ENCODE results near the gene PIRT.

The PIRT gene

DNA sequence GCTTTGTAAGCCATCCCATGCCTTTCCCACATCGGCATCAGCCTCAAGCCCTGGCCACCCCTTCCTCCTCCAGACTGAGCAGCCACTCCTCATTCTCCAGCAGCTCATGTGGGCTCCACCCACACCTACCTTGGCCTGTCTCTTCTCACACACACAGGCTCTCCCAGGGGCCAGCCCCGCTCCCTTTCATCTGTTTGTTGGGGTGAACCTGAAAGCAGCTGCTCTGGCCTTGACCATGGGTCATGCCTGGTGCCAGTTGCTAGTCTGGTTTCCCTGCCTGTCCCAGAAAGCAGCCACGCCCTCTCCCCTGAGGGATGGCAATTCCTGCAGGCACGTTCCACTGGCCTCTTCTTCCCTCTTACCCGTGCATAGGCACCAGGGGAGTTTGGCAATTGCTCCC lies 22.6 kb downstream of the PIRT start:
- TF ChIP-seq, protein P1, sequence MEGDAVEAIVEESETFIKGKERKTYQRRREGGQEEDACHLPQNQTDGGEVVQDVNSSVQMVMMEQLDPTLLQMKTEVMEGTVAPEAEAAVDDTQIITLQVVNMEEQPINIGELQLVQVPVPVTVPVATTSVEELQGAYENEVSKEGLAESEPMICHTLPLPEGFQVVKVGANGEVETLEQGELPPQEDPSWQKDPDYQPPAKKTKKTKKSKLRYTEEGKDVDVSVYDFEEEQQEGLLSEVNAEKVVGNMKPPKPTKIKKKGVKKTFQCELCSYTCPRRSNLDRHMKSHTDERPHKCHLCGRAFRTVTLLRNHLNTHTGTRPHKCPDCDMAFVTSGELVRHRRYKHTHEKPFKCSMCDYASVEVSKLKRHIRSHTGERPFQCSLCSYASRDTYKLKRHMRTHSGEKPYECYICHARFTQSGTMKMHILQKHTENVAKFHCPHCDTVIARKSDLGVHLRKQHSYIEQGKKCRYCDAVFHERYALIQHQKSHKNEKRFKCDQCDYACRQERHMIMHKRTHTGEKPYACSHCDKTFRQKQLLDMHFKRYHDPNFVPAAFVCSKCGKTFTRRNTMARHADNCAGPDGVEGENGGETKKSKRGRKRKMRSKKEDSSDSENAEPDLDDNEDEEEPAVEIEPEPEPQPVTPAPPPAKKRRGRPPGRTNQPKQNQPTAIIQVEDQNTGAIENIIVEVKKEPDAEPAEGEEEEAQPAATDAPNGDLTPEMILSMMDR (conservative IDR thresholded peaks at IDR 0.05): no peak
- no peak overlapping the region for H3K27ac ChIP-seq

DNA sequence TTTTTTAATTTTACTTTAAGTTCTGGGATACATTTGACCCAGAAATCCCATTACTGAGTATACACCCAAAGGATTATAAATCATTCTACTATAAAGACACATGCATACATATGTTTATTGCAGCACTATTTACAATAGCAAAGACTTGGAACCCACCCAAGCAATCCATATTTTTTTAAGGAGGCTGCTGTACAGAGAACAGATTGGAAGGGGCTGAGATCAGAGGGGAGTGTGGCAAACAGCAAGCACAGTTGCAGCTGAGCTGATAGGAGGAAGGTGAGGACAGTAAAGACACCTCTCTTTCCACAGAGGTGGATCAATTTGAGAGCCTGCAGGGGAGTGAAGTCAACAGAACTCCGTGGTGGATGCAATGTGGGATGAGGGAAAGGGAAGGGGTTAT lies 23.8 kb downstream of the PIRT start:
- TF ChIP-seq, protein P1 (conservative IDR thresholded peaks at IDR 0.05): no peak

DNA sequence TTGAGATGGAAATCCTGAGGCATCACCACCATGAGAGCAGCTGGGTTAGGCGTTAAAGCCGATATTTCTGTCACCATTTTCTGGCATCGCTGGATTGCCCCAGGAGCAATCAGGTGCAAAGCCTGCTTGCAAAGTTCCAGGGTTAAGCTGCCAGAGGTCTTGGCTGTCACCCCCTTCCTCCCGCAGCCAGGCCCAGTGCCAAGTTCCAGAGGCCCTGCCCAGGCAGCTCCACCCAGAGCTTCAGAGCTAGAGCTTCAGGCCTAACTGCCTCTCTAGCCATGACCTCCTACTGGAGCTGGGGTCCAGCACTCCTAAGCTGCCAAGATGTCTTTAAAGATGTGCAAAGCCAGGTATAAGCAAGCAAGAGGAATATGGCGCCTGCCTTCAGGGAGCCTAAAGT lies 25.2 kb downstream of the PIRT start:
- TF ChIP-seq, protein P1 (conservative IDR thresholded peaks at IDR 0.05): no peak
- no peak overlapping the region for H3K27ac ChIP-seq

More for the DNA sequence above, 23.8 kb downstream of the PIRT start:
- peak overlapping the region; percentile 25 for H3K27ac ChIP-seq

DNA sequence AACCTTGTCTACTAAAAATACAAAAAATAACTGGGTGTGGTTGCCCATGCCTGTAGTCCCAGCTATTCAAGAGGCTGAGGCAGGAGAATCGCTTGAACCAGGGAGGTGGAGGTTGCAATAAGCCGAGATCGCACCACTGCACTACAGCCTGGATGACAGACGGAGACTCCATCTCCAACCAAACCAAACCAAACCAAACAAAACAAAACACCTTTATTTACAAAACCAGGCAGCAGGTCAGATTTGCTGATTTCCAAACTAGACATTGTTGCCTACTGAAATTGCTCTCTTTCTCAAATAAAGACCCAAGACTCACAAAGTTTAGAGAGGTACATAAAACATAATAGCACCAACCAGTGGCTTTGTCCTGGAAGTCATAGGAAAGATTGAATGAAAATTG lies 28.3 kb downstream of the PIRT start:
- H3K27ac ChIP-seq: no peak overlapping the region
- TF ChIP-seq, protein P1 (conservative IDR thresholded peaks at IDR 0.05): no peak

DNA sequence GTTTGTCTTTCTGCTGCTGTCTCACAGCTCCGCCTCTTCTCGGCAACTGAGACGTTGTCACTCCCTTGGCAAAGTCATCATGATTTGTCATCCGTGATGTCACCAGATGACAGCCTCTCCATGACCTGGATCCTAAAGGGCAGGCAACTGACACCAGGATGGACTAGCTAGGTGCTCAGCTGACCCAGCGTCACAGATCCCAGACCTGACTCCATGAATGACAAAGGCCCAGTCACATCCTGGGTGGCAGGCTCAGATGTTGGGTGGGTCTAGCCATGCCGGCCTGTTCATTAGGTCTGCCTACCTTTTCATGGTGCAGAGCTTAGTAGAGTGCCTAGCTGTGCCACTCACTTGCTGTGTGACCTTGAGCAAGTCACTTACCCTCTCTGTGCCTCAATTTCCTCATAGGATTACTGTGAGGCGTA lies 30.2 kb downstream of the PIRT start:
- H3K27ac ChIP-seq: no peak overlapping the region
- TF ChIP-seq, protein P1 (conservative IDR thresholded peaks at IDR 0.05): no peak

DNA sequence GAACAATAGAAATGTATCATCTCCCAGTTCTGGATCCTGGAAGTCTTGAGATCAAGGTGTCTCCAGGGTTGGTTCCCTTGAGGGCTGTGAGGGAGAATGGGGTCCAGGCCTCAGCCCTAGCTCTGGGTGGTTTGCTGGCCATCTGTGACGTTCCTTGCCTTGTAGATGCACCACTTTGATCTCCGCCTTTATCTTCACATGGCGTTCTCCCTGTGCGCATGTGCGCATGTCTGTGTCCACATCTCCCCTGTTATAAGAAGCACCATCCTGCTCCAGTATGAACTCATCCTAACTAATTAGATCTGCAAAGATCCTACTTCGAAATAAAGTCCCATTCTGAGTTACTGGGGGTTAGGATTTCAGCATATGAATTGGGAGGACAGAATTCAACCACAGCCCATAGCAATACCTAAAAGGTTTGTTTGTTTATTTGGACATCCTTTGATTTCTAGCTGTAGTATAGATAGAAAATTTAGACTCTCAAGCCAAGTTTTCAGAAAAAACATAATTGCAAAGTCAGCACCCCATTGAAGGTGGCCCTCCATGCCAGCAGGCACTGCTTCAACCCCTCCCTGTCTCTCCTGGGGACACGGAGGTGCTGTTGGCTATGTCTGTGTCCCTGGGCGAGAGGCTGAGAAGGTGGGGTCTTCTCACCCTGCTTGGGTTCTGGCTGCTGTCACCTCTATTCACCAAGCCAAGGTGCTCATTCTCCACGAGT lies 31.2 kb downstream of the PIRT start:
- TF ChIP-seq, protein P1 (conservative IDR thresholded peaks at IDR 0.05): no peak

DNA sequence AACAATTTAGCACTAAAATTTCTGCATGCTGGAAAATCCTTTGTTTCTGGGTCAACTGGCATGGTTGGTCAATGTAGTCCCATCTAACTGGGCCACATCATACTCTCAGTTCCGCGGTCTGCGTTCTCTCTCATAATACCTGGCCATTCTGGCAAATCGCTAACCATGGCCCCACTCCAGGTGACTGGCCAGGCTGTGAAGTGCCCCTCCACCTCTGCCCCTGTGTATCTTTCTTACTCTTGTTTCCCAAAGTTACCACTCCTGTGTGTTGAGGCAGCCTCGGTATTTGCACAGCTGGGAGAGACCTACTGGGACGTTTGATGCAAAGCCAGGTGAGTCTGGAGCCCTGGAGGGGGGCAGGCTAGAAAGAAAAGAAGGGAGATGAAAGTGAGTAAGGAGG lies 32.0 kb downstream of the PIRT start:
- TF ChIP-seq, protein P1 (conservative IDR thresholded peaks at IDR 0.05): no peak
- H3K27ac ChIP-seq: no peak overlapping the region

More for the DNA sequence above, 31.2 kb downstream of the PIRT start:
- H3K27ac ChIP-seq: no peak overlapping the region

Data from VCaP (cell line).